OCI-LY1 (cell line): ENCODE results near the gene GBP7.

Experiments used
- H2AFZ ChIP-seq: fragments of 200-600 bp; sonication (generic), shearing (Covaris generic); 2 replicates; pipeline ENCODE4 v1.6.0; 2014; ENCODE audit warnings: antibody characterized with exemption, mild to moderate bottlenecking, low read length
- H3F3A ChIP-seq: fragments of 200-600 bp; sonication (generic), shearing (Covaris generic); 2 replicates; pipeline ENCODE4 v1.6.0; 2014; ENCODE audit warnings: mild to moderate bottlenecking, antibody characterized with exemption, low read length, moderate library complexity; ENCODE audit not compliant: insufficient read depth
- H3K27ac ChIP-seq: fragments of 200-600 bp; sonication (generic); 2 replicates; pipeline ENCODE4 v1.5.1; 2014; ENCODE audit warnings: low read length, mixed run types, mild to moderate bottlenecking, low read depth; ENCODE audit not compliant: poor library complexity, severe bottlenecking
- H3K27me3 ChIP-seq: fragments of 200-600 bp; sonication (generic); 2 replicates; pipeline ENCODE4 v1.6.0; 2014; ENCODE audit warnings: antibody characterized with exemption, mild to moderate bottlenecking, low read length, moderate library complexity; ENCODE audit not compliant: insufficient read depth
- H3K36me3 ChIP-seq: fragments of 200-600 bp; sonication (generic); 2 replicates; pipeline ENCODE4 v1.6.1; 2014; ENCODE audit warnings: mild to moderate bottlenecking, antibody characterized with exemption, low read length, moderate library complexity, mixed read lengths; ENCODE audit not compliant: insufficient read depth
- H3K4me1 ChIP-seq: fragments of 200-600 bp; sonication (generic); 2 replicates; pipeline ENCODE4 v1.5.1; 2014; ENCODE audit warnings: mild to moderate bottlenecking, low read length, moderate library complexity; ENCODE audit not compliant: insufficient read depth, severe bottlenecking
- H3K4me2 ChIP-seq: fragments of 200-600 bp; sonication (generic), shearing (Covaris generic); 2 replicates; pipeline ENCODE4 v1.6.1; 2014; ENCODE audit warnings: low read length
- H3K4me3 ChIP-seq: fragments of 200-600 bp; sonication (generic); 2 replicates; pipeline ENCODE4 v1.5.1; 2014; ENCODE audit warnings: low read length, low read depth, mild to moderate bottlenecking, mixed read lengths; ENCODE audit not compliant: poor library complexity, severe bottlenecking
- H3K79me2 ChIP-seq: fragments of 200-600 bp; shearing (Covaris generic); 2 replicates; pipeline ENCODE4 v1.6.1; 2016; ENCODE audit warnings: mixed run types, low read length, mixed read lengths; ENCODE audit not compliant: insufficient read depth
- H3K9ac ChIP-seq: fragments of 200-600 bp; sonication (generic), shearing (Covaris generic); 2 replicates; pipeline ENCODE4 v1.6.1; 2014; ENCODE audit warnings: mild to moderate bottlenecking, low read length, mixed read lengths
- H3K9me2 ChIP-seq: fragments of 200-600 bp; sonication (generic), shearing (Covaris generic); 2 replicates; pipeline ENCODE4 v1.6.1; 2014; ENCODE audit warnings: low read depth, mild to moderate bottlenecking, low read length, mixed read lengths
- H3K9me3 ChIP-seq: fragments of 200-600 bp; shearing (Covaris generic); 2 replicates; pipeline ENCODE4 v1.6.1; 2014; ENCODE audit warnings: low read length, mixed read lengths
- H4K20me1 ChIP-seq: fragments of 200-600 bp; sonication (generic), shearing (Covaris generic); 2 replicates; pipeline ENCODE4 v1.6.0; 2016; ENCODE audit warnings: mild to moderate bottlenecking, low read length; ENCODE audit not compliant: insufficient read depth
- EZH2 ChIP-seq: fragments of 200-600 bp; sonication (generic), shearing (Covaris generic); IDR thresholded peaks from 2 replicates; pipeline ENCODE4 v1.8.0; 2017; ENCODE audit warnings: borderline replicate concordance, mixed run types, mild to moderate bottlenecking, antibody characterized with exemption, low read length, moderate library complexity, mixed read lengths
- TF ChIP-seq, protein P1 (sequence below): fragments of 200-600 bp; sonication (generic), shearing (Covaris generic); IDR thresholded peaks from 2 replicates; pipeline ENCODE4 v1.5.1; 2017; ENCODE audit warnings: mild to moderate bottlenecking, antibody characterized with exemption, low read length, moderate library complexity, mixed read lengths

GBP7 gene

DNA sequence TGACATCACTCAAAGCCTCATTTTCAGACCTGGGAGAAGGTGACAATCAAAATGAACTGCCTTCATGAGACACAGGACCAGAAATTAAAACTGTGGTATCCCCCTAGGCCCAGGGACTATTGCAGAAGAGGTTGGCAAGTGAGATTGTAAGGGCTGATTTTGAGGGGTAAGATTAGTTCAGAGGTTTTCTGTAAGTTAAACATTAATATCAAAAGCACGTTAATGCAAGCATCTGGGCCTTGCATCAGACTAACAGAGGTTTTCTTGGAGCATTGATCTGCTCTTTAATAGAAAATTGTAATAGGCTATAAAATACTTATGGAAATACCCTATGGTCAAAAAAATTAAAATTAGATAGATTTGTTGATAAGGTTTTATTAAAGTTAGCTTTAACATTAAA lies 37.5 kb upstream of the GBP7 start:
- no peak overlapping the region for H3K4me2 ChIP-seq
- no peaks in the 10 kb centered on the region for H3K4me1 ChIP-seq
- no peaks in the 10 kb centered on the region for H3K9me2 ChIP-seq
- H3K36me3 ChIP-seq: no peaks in the 10 kb centered on the region
- H4K20me1 ChIP-seq: no peaks in the 10 kb centered on the region
- H3K79me2 ChIP-seq: no peaks in the 10 kb centered on the region
- H3K27ac ChIP-seq: no peak overlapping the region
- H3F3A ChIP-seq: no peaks in the 10 kb centered on the region
- no peak overlapping the region for H3K9ac ChIP-seq
- H3K9me3 ChIP-seq: no peaks in the 10 kb centered on the region
- H3K4me3 ChIP-seq: no peak overlapping the region
- TF ChIP-seq, protein P1, sequence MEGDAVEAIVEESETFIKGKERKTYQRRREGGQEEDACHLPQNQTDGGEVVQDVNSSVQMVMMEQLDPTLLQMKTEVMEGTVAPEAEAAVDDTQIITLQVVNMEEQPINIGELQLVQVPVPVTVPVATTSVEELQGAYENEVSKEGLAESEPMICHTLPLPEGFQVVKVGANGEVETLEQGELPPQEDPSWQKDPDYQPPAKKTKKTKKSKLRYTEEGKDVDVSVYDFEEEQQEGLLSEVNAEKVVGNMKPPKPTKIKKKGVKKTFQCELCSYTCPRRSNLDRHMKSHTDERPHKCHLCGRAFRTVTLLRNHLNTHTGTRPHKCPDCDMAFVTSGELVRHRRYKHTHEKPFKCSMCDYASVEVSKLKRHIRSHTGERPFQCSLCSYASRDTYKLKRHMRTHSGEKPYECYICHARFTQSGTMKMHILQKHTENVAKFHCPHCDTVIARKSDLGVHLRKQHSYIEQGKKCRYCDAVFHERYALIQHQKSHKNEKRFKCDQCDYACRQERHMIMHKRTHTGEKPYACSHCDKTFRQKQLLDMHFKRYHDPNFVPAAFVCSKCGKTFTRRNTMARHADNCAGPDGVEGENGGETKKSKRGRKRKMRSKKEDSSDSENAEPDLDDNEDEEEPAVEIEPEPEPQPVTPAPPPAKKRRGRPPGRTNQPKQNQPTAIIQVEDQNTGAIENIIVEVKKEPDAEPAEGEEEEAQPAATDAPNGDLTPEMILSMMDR: no peak
- TF ChIP-seq EZH2: no peak
- no peak overlapping the region for H2AFZ ChIP-seq
- H3K27me3 ChIP-seq: no peaks in the 10 kb centered on the region

DNA sequence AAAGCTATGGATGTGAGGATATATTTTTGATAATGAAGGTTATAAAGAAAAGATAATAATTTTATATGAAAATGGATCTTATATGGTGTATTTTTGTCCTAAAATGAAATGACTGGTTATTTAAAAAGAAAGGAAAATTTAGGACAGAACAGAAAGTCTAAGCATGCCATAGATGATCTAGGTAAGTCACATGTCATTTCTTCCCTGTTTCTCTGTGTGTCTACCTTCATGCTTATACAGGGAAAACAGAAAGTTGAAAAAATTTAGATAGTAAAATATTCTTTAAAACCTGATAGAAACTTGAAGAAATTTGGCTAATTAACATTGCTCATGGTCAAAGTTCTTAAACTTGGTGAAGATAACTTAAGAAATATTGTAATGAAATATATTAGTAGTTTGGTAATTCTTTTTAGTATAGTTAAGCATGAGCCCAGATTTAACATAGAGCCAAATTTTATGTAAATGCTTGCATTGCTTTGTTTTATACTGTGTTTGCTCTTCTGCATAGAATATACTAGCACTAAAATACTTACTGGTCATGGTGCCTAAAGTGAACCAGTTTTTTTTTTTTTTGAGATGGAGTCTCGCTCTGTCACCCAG lies 35.3 kb upstream of the GBP7 start:
- H3K36me3 ChIP-seq: no peaks in the 10 kb centered on the region
- H3K9me2 ChIP-seq: no peaks in the 10 kb centered on the region
- no peaks in the 10 kb centered on the region for H3K9me3 ChIP-seq
- H3K27me3 ChIP-seq: no peaks in the 10 kb centered on the region
- H3K9ac ChIP-seq: no peak overlapping the region
- no peaks in the 10 kb centered on the region for H3F3A ChIP-seq
- no peaks in the 10 kb centered on the region for H4K20me1 ChIP-seq
- no peak overlapping the region for H3K27ac ChIP-seq
- no peak overlapping the region for H3K4me2 ChIP-seq
- H3K4me1 ChIP-seq: no peaks in the 10 kb centered on the region
- TF ChIP-seq EZH2: no peak
- TF ChIP-seq, protein P1: no peak
- H2AFZ ChIP-seq: no peak overlapping the region
- H3K79me2 ChIP-seq: no peaks in the 10 kb centered on the region
- no peak overlapping the region for H3K4me3 ChIP-seq

DNA sequence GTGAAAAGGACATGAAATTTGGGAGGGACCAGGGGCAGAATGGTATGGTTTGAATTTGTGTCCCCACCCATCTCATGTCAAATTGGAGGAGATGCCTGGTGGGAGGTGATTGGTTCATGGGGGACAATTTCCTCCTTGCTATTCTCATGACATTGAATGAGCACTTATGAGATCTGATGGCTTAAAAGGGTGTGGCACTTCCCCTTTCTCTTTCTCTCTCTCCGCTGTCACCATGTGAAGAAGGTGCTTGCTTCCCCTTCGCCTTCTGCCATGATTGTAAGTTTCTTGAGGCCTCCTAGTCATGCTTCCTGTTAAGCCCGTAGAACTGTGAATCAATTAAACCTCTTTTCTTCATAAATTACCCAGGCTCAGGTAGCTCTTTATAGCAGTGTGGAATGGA lies 30.6 kb upstream of the GBP7 start:
- H3K9me3 ChIP-seq: no peaks in the 10 kb centered on the region
- H3K9me2 ChIP-seq: no peaks in the 10 kb centered on the region
- no peak overlapping the region for H2AFZ ChIP-seq
- H3F3A ChIP-seq: no peaks in the 10 kb centered on the region
- H4K20me1 ChIP-seq: no peaks in the 10 kb centered on the region
- H3K4me2 ChIP-seq: no peak overlapping the region
- H3K79me2 ChIP-seq: no peaks in the 10 kb centered on the region
- H3K27ac ChIP-seq: no peak overlapping the region
- H3K27me3 ChIP-seq: no peaks in the 10 kb centered on the region
- no peak overlapping the region for H3K4me3 ChIP-seq
- no peaks in the 10 kb centered on the region for H3K4me1 ChIP-seq
- no peak overlapping the region for H3K9ac ChIP-seq
- TF ChIP-seq, protein P1: no peak
- H3K36me3 ChIP-seq: no peaks in the 10 kb centered on the region
